ENCODE results near the gene ZNF121.
A peak's percentile ranks its signal among the peaks of the same experiment; 100 is the strongest.
"Not testable (repeated sequence)": the region's sequence is repeated elsewhere in the genome, so short reads cannot be mapped to it uniquely, and the experiment has no call there.

Gene ZNF121

DNA sequence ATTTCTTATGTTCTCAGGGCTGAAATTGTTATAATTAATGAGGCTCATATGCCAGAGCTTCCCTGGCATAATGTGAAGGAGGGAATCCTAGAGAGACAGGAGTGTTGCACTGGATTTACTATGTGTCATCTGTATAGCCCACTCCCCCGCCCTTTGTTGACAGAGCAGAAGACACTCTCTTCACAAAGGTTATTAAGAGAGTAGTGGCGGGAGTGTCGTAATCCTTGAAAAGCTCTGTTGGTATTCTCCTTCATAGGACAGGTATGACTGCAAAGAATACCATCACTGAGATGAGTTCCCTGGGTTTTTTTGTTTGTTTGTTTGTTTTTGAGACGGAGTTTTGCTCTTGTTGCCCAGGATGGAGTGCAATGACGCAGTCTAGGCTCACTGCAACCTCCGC, 14.0 kb downstream of the ZNF121 start:
- DNase-seq (ENCODE audit: low read depth): no peak
- no peak overlapping the region for H3K4me3 ChIP-seq (ENCODE audit: low read depth, low read length)
- TF ChIP-seq MYC (IDR thresholded peaks at IDR 0.05; ENCODE audit: low read depth, low read length) (no peak), POLR2A (IDR thresholded peaks at IDR 0.05; ENCODE audit: extremely low read depth, insufficient read length) (no peak)
- TF ChIP-seq, protein P1, sequence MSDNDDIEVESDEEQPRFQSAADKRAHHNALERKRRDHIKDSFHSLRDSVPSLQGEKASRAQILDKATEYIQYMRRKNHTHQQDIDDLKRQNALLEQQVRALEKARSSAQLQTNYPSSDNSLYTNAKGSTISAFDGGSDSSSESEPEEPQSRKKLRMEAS (IDR thresholded peaks at IDR 0.05; ENCODE audit: low read depth, low read length): no peak
- TF ChIP-seq, protein P2, sequence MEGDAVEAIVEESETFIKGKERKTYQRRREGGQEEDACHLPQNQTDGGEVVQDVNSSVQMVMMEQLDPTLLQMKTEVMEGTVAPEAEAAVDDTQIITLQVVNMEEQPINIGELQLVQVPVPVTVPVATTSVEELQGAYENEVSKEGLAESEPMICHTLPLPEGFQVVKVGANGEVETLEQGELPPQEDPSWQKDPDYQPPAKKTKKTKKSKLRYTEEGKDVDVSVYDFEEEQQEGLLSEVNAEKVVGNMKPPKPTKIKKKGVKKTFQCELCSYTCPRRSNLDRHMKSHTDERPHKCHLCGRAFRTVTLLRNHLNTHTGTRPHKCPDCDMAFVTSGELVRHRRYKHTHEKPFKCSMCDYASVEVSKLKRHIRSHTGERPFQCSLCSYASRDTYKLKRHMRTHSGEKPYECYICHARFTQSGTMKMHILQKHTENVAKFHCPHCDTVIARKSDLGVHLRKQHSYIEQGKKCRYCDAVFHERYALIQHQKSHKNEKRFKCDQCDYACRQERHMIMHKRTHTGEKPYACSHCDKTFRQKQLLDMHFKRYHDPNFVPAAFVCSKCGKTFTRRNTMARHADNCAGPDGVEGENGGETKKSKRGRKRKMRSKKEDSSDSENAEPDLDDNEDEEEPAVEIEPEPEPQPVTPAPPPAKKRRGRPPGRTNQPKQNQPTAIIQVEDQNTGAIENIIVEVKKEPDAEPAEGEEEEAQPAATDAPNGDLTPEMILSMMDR (IDR thresholded peaks at IDR 0.05; ENCODE audit: low read depth, low read length): no peak

DNA sequence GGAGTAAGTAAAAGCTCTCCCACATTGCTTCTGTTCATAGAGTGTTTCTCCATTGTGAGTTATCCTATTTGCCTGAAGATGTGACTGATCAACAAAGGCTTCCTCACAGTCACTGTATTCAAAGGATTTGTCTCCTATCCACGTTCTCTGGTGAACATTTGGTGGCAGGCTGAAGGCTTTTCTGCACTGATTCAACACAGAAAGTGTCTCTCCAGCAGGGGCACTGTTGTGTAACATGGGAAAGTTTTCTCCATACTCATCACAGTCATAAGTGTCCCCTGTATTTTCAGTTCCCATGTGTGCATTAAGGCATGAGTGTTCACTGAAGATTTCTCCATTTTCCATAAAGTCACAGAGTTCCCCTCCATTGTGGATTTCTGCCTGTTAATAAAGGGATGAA, 17.6 kb downstream of the ZNF121 start:
- TF ChIP-seq MYC (IDR thresholded peaks at IDR 0.05; ENCODE audit: low read depth, low read length) (no peak), POLR2A (IDR thresholded peaks at IDR 0.05; ENCODE audit: extremely low read depth, insufficient read length) (no peak)
- TF ChIP-seq, protein P2 (IDR thresholded peaks at IDR 0.05; ENCODE audit: low read depth, low read length): peak; percentile 35
- TF ChIP-seq, protein P1 (IDR thresholded peaks at IDR 0.05; ENCODE audit: low read depth, low read length): no peak
- no peak overlapping the region for H3K4me3 ChIP-seq (ENCODE audit: low read depth, low read length)
- peak; percentile 54 for DNase-seq (ENCODE audit: low read depth)

DNA sequence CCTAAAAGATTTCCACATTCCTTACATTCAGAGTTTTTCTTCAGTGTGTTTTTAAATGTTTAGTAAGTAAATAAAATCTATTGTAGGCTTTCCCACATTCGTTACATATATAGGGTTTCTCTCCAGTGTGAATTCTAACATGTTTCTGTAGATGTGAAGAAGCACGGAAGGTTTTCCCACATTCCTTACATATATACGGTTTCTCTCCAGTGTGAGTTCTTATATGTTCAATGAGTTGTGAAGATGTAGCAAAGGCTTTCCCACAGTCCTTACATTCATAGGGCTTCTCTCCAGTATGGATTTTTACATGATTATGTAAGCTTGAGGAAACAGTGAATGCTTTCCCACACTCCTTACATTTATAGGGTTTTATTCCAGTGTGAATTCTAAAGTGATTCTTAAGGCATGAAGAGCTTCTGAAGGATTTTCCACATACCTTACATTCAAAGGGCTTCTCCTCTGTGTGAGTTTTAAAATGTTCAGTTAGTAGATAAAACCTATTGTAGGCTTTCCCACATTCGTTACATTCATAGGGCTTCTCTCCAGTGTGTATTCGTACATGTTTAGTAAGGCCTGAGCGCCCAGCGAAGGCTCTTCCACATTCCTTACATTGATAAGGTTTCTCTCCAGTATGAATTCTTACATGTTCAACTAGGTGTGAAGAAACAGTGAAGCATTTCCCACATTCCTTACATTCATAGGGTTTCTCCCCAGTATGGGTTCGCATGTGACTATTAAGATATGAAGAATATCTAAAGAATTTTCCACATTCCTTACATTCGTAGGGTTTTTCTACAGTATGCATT, 18.2 kb downstream of the ZNF121 start:
- no peak overlapping the region for H3K4me3 ChIP-seq (ENCODE audit: low read depth, low read length)
- peak; percentile 54 for DNase-seq (ENCODE audit: low read depth)
- no peak for TF ChIP-seq POLR2A (IDR thresholded peaks at IDR 0.05; ENCODE audit: extremely low read depth, insufficient read length)
- TF ChIP-seq, protein P1 (IDR thresholded peaks at IDR 0.05; ENCODE audit: low read depth, low read length): no peak
- no peak for TF ChIP-seq MYC (IDR thresholded peaks at IDR 0.05; ENCODE audit: low read depth, low read length)
- TF ChIP-seq, protein P2 (IDR thresholded peaks at IDR 0.05; ENCODE audit: low read depth, low read length): no peak

DNA sequence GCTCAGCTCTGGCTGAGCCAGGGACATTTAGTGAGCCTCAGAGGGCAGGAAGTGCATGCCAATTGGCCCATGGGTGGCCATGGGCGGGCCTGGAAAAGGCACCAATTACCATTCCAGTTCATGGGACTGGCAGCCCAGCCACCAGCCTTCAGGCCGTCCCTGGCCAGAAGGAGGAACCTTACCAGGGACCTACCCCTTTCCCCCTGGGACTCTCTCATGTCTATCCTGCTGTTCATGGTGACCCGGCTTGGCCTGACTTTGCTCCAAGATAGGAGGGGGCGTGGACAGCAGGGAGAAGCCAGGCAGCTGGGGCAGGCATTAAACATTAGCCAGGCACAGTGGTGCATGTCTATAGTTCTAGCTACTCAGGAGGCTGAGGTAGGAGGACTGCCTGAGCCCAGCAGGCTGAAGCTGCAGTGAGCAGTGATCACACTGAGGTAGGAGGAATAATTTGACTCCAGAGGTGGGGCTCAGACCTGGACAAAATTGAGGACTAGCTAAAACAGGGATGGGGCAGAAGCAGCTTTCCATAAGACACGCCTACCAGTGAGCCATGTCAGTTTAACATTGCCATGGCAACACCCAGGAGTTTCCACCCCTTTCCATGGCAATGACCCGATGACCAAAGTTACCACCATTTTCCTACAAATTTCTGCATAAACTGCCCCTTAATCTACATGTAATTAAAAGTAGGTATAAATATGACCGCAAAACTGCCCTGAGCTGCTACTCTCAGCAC, 31.6 kb downstream of the ZNF121 start:
- H3K4me3 ChIP-seq (ENCODE audit: low read depth, low read length): no peak overlapping the region
- TF ChIP-seq POLR2A (IDR thresholded peaks at IDR 0.05; ENCODE audit: extremely low read depth, insufficient read length) (no peak), MYC (IDR thresholded peaks at IDR 0.05; ENCODE audit: low read depth, low read length) (no peak)
- TF ChIP-seq, protein P1 (IDR thresholded peaks at IDR 0.05; ENCODE audit: low read depth, low read length): no peak
- TF ChIP-seq, protein P2 (IDR thresholded peaks at IDR 0.05; ENCODE audit: low read depth, low read length): no peak
- DNase-seq (ENCODE audit: low read depth): peak; percentile 45

DNA sequence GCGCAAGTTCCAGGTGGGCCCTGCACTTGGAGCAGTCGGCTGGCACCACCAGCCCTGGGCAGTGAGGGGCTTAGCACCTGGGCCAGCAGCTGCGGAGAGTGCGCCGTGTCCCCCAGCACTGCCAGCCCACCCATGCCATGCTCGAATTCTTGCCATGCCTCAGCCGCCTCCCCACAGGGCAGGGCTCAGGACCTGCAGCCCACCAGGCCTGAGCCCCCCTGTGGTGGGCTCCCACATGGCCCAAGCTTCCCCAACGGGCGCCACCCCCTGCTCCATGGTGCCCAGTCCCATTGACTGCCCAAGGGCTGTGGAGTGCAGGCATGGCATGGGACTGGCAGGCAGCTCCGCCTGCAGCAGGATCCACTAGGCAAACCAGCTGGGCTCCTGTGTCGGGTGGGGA, 36.4 kb downstream of the ZNF121 start:
- no peak for TF ChIP-seq MYC (IDR thresholded peaks at IDR 0.05; ENCODE audit: low read depth, low read length)
- TF ChIP-seq, protein P1 (IDR thresholded peaks at IDR 0.05; ENCODE audit: low read depth, low read length): no peak
- TF ChIP-seq, protein P2 (IDR thresholded peaks at IDR 0.05; ENCODE audit: low read depth, low read length): no peak
- no peak for TF ChIP-seq POLR2A (IDR thresholded peaks at IDR 0.05; ENCODE audit: extremely low read depth, insufficient read length)
- no peak overlapping the region for H3K4me3 ChIP-seq (ENCODE audit: low read depth, low read length)
- DNase-seq (ENCODE audit: low read depth): no peak

DNA sequence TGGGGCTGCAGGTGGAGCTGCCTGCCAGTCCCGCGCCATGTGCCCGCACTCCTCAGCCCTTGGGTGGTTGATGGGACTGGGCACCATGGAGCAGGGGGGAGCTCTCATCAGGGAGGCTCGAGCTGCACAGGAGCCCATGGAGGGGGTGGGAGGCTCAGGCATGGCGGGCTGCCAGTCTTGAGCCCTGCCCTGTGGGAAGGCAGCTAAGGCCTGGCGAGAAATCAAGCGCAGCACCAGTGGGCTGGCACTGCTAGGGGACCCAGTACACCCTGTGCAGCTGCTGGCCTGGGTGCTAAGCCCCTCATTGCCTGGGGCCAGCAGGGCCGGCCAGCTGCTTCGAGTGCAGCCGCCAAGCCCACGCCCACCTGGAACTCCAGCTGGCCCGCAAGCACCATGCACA, 43.0 kb downstream of the ZNF121 start:
- DNase-seq (ENCODE audit: low read depth); H3K4me3 ChIP-seq (ENCODE audit: low read depth, low read length): not testable (repeated sequence)

DNA sequence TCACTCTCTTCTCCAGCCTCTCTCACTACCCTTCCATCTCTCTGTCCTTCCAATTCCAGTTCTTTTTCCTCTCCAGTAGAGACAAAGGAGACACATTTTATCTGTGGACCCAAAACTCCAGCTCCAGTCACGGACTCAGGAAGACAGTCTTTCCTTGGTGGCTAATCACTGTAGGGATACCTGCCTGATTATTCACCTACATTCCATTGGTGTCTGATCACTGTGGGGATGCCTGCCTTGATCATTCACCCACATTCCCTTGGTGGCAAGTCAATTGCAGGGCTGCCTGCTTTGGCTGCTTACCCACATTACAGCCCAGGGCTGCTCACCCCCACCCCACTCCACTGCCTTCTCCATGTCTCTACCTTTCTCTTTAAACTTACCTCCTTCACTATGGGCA, 44.4 kb downstream of the ZNF121 start:
- H3K4me3 ChIP-seq (ENCODE audit: low read depth, low read length); DNase-seq (ENCODE audit: low read depth): not testable (repeated sequence)

DNA sequence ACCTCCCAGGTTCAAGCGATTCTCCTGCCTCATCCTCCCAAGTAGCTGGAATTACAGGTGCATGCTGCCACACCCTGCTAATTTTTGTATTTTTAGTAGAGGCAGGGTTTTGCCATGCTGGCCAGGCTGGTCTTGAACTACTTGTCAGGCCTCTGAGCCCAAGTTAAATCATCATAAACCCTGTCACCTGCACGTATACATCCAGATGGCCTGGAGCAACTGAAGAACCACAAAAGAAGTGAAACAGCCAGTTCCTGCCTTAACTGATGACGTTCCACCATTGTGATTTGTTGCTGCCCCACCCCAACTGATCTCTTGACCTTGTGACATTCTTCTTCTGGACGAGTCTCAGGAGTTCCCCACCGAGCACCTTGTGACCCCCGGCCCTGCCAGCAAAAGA, 45.1 kb downstream of the ZNF121 start:
- not testable (repeated sequence) for DNase-seq (ENCODE audit: low read depth)
- H3K4me3 ChIP-seq (ENCODE audit: low read depth, low read length): peak overlapping the region; percentile 77

All from NB4 (cell line).